Neural cell (in vitro differentiated cells): ENCODE results near the gene SLC44A5. TPM values are rescaled to one million over a fixed set of nuclear protein-coding genes. Genes with fewer than 3 reads are reported as not detected.

Source experiments
- H2AFZ ChIP-seq: fragments of 200-600, 300-800 bp; sonication (generic), shearing (Covaris generic); 2 replicates; pipeline ENCODE4 v1.6.0; 2014; ENCODE audit warnings: low read depth, mild to moderate bottlenecking, antibody characterized with exemption, low read length, moderate library complexity
- H3F3A ChIP-seq: fragments of 200-600 bp; shearing (Covaris generic); 2 replicates; pipeline ENCODE4 v1.6.1; 2016; ENCODE audit warnings: mild to moderate bottlenecking, moderate library complexity, mixed read lengths, antibody characterized with exemption, low read length; ENCODE audit not compliant: insufficient read depth, poor library complexity, severe bottlenecking
- H3K27ac ChIP-seq: fragments of 200-600, 300-800 bp; sonication (generic), shearing (Covaris generic); 2 replicates; pipeline ENCODE4 v1.5.1; 2014; ENCODE audit warnings: mild to moderate bottlenecking, low read length, moderate library complexity
- H3K27me3 ChIP-seq: fragments of 300-800, 200-600 bp; sonication (generic), shearing (Covaris generic); 2 replicates; pipeline ENCODE4 v1.6.0; 2014; ENCODE audit warnings: mild to moderate bottlenecking, low read depth, low read length, moderate library complexity; ENCODE audit not compliant: insufficient read depth
- H3K36me3 ChIP-seq: fragments of 300-800, 200-600 bp; sonication (generic), shearing (Covaris generic); 2 replicates; pipeline ENCODE4 v1.5.1; 2014; ENCODE audit warnings: mild to moderate bottlenecking, antibody characterized with exemption, low read length, moderate library complexity; ENCODE audit not compliant: insufficient read depth
- H3K4me2 ChIP-seq: fragments of 300-800, 200-600 bp; sonication (generic), shearing (Covaris generic); 2 replicates; pipeline ENCODE4 v1.6.0; 2014; ENCODE audit warnings: mild to moderate bottlenecking, low read length
- H3K4me3 ChIP-seq: fragments of 300-800, 200-600 bp; sonication (generic), shearing (Covaris generic); 2 replicates; pipeline ENCODE4 v1.5.1; 2014; ENCODE audit warnings: mild to moderate bottlenecking, low read length, moderate library complexity
- H3K79me2 ChIP-seq: fragments of 200-600 bp; shearing (Covaris generic); replicated peaks from 2 replicates; pipeline ENCODE4 v1.6.0; 2014; ENCODE audit warnings: mild to moderate bottlenecking, low read length, moderate library complexity; ENCODE audit not compliant: insufficient read depth
- H3K9ac ChIP-seq: fragments of 300-800, 200-600 bp; sonication (generic), shearing (Covaris generic); 2 replicates; pipeline ENCODE4 v1.6.1; 2016; ENCODE audit warnings: mild to moderate bottlenecking, low read length, mixed read lengths
- H3K9me2 ChIP-seq: fragments of 200-600 bp; shearing (Covaris generic); 2 replicates; pipeline ENCODE4 v1.6.1; 2016; ENCODE audit warnings: mild to moderate bottlenecking, low read length, mixed read lengths; ENCODE audit not compliant: insufficient read depth
- H3K9me3 ChIP-seq: fragments of 200-600, 300-800 bp; sonication (generic), shearing (Covaris generic); 2 replicates; pipeline ENCODE4 v1.6.1; 2016; ENCODE audit warnings: mild to moderate bottlenecking, mixed run types, low read length, moderate library complexity, mixed read lengths
- H4K20me1 ChIP-seq: fragments of 200-600 bp; shearing (Covaris generic); 2 replicates; pipeline ENCODE4 v1.6.1; 2016; ENCODE audit warnings: mild to moderate bottlenecking, mixed run types; ENCODE audit not compliant: insufficient read depth
- EP300 ChIP-seq: fragments of 450-650 bp; conservative IDR thresholded peaks from 2 replicates; pipeline ENCODE4 v1.6.1; 2014; ENCODE audit warnings: antibody characterized with exemption, mild to moderate bottlenecking, moderate library complexity; ENCODE audit not compliant: poor library complexity, severe bottlenecking
- EZH2 ChIP-seq: fragments of 200-600, 300-800 bp; shearing (Covaris generic), sonication (generic); IDR thresholded peaks from 2 replicates; pipeline ENCODE4 v1.6.1; 2014; ENCODE audit warnings: antibody characterized with exemption, low read length, borderline replicate concordance, mild to moderate bottlenecking; ENCODE audit not compliant: insufficient read depth, poor library complexity, severe bottlenecking
- MXI1 ChIP-seq: fragments of 450-650 bp; conservative IDR thresholded peaks from 2 replicates; pipeline ENCODE4 v1.6.1; 2014; ENCODE audit warnings: antibody characterized with exemption, mild to moderate bottlenecking; ENCODE audit not compliant: poor library complexity, severe bottlenecking
- POLR2AphosphoS5 ChIP-seq: IDR thresholded peaks from 2 replicates; pipeline ENCODE4 v1.6.1; 2012
- RAD21 ChIP-seq: fragments of 450-650 bp; conservative IDR thresholded peaks from 2 replicates; pipeline ENCODE4 v1.6.1; 2014; ENCODE audit warnings: antibody characterized with exemption, mild to moderate bottlenecking, moderate library complexity
- SMC3 ChIP-seq: fragments of 450-650 bp; conservative IDR thresholded peaks from 2 replicates; pipeline ENCODE4 v1.6.1; 2014; ENCODE audit warnings: antibody characterized with exemption, mild to moderate bottlenecking, moderate library complexity; ENCODE audit not compliant: poor library complexity
- TAF1 ChIP-seq: IDR thresholded peaks from 2 replicates; pipeline ENCODE4 v1.6.1; 2012; ENCODE audit warnings: low read depth
- polyA plus RNA-seq: library from polyadenylated mRNA; depleted of rRNA; stranded (reverse); fragments of >200 nt; gene quantifications from 2 replicates; pipeline ENCODE4 v1.2.3, GENCODE V29; 2014
- TF ChIP-seq, protein P1 (sequence below): fragments of 450-650 bp; IDR thresholded peaks from 2 replicates; pipeline ENCODE4 v1.5.1; 2014; ENCODE audit warnings: antibody characterized with exemption, mild to moderate bottlenecking, moderate library complexity; ENCODE audit not compliant: poor library complexity, severe bottlenecking
- TF ChIP-seq, protein P2 (sequence below): IDR thresholded peaks from 2 replicates; pipeline ENCODE4 v1.6.1; 2012; ENCODE audit warnings: borderline replicate concordance

SLC44A5 gene
- polyA plus RNA-seq, 1 donor from 2014 or later = 53.0 TPM

DNA sequence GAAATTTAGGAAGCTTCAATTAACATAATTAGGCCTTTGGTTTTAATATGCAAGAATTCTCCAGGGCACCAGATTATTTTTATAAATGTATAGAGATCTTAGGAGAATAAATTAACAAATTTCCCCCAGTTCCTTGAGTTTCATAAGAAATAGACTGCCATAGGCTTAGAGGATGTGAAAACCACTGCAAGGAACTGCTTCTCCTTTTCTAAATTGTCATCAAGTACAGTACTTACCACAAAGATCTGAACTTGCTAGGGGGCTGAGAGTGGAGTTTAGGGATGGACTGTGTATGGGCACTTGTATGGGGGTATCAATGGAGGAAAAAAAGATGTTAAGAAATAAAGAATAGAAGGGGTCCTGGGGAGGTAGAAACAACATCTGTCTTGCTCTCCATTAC lies 445.6 kb downstream of the SLC44A5 start:
- Histone ChIP-seq H4K20me1 (no peaks in the 10 kb centered on the region), H3F3A (no peaks in the 10 kb centered on the region), H3K9me2 (no peaks in the 10 kb centered on the region), H3K9me3 (no peaks in the 10 kb centered on the region), H3K79me2 (no peaks in the 10 kb centered on the region), H3K4me2 (no peak overlapping the region), H3K36me3 (no peaks in the 10 kb centered on the region), H3K27ac (no peak overlapping the region), H2AFZ (no peak overlapping the region), H3K9ac (no peak overlapping the region), H3K27me3 (no peaks in the 10 kb centered on the region), H3K4me3 (no peak overlapping the region)
- TF ChIP-seq EP300 (no peak), RAD21 (no peak), POLR2AphosphoS5 (no peak), SMC3 (no peak), MXI1 (no peak), EZH2 (no peak), TAF1 (no peak)
- TF ChIP-seq, protein P1, sequence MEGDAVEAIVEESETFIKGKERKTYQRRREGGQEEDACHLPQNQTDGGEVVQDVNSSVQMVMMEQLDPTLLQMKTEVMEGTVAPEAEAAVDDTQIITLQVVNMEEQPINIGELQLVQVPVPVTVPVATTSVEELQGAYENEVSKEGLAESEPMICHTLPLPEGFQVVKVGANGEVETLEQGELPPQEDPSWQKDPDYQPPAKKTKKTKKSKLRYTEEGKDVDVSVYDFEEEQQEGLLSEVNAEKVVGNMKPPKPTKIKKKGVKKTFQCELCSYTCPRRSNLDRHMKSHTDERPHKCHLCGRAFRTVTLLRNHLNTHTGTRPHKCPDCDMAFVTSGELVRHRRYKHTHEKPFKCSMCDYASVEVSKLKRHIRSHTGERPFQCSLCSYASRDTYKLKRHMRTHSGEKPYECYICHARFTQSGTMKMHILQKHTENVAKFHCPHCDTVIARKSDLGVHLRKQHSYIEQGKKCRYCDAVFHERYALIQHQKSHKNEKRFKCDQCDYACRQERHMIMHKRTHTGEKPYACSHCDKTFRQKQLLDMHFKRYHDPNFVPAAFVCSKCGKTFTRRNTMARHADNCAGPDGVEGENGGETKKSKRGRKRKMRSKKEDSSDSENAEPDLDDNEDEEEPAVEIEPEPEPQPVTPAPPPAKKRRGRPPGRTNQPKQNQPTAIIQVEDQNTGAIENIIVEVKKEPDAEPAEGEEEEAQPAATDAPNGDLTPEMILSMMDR = no peak
- TF ChIP-seq, protein P2, sequence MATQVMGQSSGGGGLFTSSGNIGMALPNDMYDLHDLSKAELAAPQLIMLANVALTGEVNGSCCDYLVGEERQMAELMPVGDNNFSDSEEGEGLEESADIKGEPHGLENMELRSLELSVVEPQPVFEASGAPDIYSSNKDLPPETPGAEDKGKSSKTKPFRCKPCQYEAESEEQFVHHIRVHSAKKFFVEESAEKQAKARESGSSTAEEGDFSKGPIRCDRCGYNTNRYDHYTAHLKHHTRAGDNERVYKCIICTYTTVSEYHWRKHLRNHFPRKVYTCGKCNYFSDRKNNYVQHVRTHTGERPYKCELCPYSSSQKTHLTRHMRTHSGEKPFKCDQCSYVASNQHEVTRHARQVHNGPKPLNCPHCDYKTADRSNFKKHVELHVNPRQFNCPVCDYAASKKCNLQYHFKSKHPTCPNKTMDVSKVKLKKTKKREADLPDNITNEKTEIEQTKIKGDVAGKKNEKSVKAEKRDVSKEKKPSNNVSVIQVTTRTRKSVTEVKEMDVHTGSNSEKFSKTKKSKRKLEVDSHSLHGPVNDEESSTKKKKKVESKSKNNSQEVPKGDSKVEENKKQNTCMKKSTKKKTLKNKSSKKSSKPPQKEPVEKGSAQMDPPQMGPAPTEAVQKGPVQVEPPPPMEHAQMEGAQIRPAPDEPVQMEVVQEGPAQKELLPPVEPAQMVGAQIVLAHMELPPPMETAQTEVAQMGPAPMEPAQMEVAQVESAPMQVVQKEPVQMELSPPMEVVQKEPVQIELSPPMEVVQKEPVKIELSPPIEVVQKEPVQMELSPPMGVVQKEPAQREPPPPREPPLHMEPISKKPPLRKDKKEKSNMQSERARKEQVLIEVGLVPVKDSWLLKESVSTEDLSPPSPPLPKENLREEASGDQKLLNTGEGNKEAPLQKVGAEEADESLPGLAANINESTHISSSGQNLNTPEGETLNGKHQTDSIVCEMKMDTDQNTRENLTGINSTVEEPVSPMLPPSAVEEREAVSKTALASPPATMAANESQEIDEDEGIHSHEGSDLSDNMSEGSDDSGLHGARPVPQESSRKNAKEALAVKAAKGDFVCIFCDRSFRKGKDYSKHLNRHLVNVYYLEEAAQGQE = no peak

DNA sequence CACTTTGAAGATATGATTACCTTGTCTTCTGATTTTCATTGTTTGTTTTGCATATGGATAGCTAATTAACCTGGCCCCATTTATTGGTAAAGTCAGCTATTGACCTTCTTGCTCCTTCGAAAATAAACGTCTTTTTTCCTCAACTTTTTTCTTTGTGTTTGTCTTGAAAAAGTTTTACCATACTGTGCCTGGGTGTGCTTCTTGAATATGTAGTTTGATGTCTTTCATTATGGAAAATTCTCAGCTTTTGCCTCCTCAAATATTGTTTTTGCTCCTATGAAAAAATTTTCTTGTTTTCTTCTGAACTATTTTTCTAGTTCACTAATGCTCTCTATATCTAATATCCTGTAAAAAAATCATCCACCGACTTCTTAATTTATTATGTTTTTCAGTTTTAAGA lies 451.8 kb downstream of the SLC44A5 start:
- Histone ChIP-seq H3K9me3 (no peaks in the 10 kb centered on the region), H2AFZ (no peak overlapping the region), H3K27me3 (no peaks in the 10 kb centered on the region), H3K4me2 (no peak overlapping the region), H3K9me2 (no peaks in the 10 kb centered on the region), H3K27ac (no peak overlapping the region), H3F3A (no peaks in the 10 kb centered on the region), H3K79me2 (no peaks in the 10 kb centered on the region), H4K20me1 (no peaks in the 10 kb centered on the region), H3K36me3 (no peaks in the 10 kb centered on the region), H3K9ac (no peak overlapping the region), H3K4me3 (no peak overlapping the region)
- TF ChIP-seq, protein P1 = no peak
- TF ChIP-seq MXI1 (no peak), EP300 (no peak), SMC3 (no peak), RAD21 (no peak), EZH2 (no peak), POLR2AphosphoS5 (no peak), TAF1 (no peak)
- TF ChIP-seq, protein P2 = no peak
